Kidney (tissue), 14 donors: ENCODE results near the gene HSF4. TPM values are rescaled to one million over a fixed set of nuclear protein-coding genes. Genes with fewer than 3 reads are reported as not detected.

Source experiments
- DNase-seq, 5 donors: peaks; one replicate each; pipeline ENCODE4 v3.0.0-alpha.2; 2013 to 2020
- FAIRE-seq: peaks from 2 replicates; lab custom pipeline; 2012; peaks lifted over from hg19 to GRCh38; lab: Jason Lieb, UNC
- H3K27ac ChIP-seq, 2 donors: one replicate each; pipeline ENCODE4 v1.7.0; 2013; ENCODE audit warnings: low read depth in 2 of 2, low read length in 2 of 2, inconsistent platforms in 1 of 2
- H3K27me3 ChIP-seq: one replicate; pipeline ENCODE4 v1.7.1; 2013; ENCODE audit warnings: low read length, inconsistent platforms; ENCODE audit not compliant: control insufficient read depth, insufficient read depth
- H3K36me3 ChIP-seq, 3 donors: one replicate each; pipeline versions ENCODE4 v1.7.0 to v1.7.1; 2013; ENCODE audit warnings: low read length in 3 of 3, control low read depth in 1 of 3, inconsistent platforms in 1 of 3; ENCODE audit not compliant: insufficient read depth in 3 of 3, control insufficient read depth in 2 of 3
- H3K4me1 ChIP-seq, 3 donors: one replicate each; pipeline versions ENCODE4 v1.7.0 to v1.7.1; 2013; ENCODE audit warnings: low read length in 3 of 3, inconsistent platforms in 1 of 3, low read depth in 1 of 3; ENCODE audit not compliant: control insufficient read depth in 2 of 3, insufficient read depth in 2 of 3
- H3K4me3 ChIP-seq, 3 donors: one replicate each; pipeline versions ENCODE4 v1.7.0 to v1.8.1; 2013; ENCODE audit warnings: low read length in 3 of 3, control low read depth in 1 of 3, inconsistent platforms in 1 of 3
- H3K9ac ChIP-seq, 3 donors: one replicate each; pipeline versions ENCODE4 v1.7.0 to v1.7.1; 2013; ENCODE audit warnings: low read length in 3 of 3, control low read depth in 1 of 3, inconsistent platforms in 1 of 3
- H3K9me3 ChIP-seq, 3 donors: one replicate each; pipeline versions ENCODE4 v1.7.0 to v1.7.1; 2013; ENCODE audit warnings: low read length in 3 of 3, control low read depth in 1 of 3, inconsistent platforms in 1 of 3; ENCODE audit not compliant: control insufficient read depth in 2 of 3, insufficient read depth in 1 of 3
- intact Hi-C: fragments of 100-400 bp; cut with DNase I; formaldehyde crosslinking; loops from one replicate; pipeline ENCODE4 v1.11.1; 2022
- polyA plus RNA-seq: library from polyadenylated mRNA; stranded (reverse); fragments of 350-450 nt; fragmentation: Illumina TruSeq; extraction: RNeasy Lipid Tissue Mini Kit (QIAGEN cat#74804); gene quantifications from one replicate; pipeline ENCODE4 v1.2.3, GENCODE V29; 2014; ENCODE audit warnings: low read depth, low replicate concordance; ENCODE audit not compliant: insufficient read depth
- total RNA-seq: library from RNA; stranded (reverse); fragmentation: NEBNext Ultra II Directional; extraction: Animal tissue kit (Norgen Biotek cat#: 25700); gene quantifications from one replicate; pipeline ENCODE4 v1.2.1, GENCODE V29; 2021
- TF ChIP-seq, protein P1 (sequence below): IDR thresholded peaks from 3 replicates; pipeline ENCODE4 v1.5.1; 2012; ENCODE audit warnings: mild to moderate bottlenecking, moderate library complexity, borderline replicate concordance; ENCODE audit not compliant: insufficient read depth; ENCODE audit errors: extremely low read depth
- donor health status: control.
- donor health status: control.
- donor health status: control.
- donor health status: control.
- donor health status: control.
- donor health status: DM: yes; HTN: yes; CAD: no.
- donor health status: Normal renal cell carcinoma (clear cell type).

HSF4 gene
- total and polyA plus RNA-seq, 2 donors from 2014 or later = 26.7 to 37.9 TPM

DNA sequence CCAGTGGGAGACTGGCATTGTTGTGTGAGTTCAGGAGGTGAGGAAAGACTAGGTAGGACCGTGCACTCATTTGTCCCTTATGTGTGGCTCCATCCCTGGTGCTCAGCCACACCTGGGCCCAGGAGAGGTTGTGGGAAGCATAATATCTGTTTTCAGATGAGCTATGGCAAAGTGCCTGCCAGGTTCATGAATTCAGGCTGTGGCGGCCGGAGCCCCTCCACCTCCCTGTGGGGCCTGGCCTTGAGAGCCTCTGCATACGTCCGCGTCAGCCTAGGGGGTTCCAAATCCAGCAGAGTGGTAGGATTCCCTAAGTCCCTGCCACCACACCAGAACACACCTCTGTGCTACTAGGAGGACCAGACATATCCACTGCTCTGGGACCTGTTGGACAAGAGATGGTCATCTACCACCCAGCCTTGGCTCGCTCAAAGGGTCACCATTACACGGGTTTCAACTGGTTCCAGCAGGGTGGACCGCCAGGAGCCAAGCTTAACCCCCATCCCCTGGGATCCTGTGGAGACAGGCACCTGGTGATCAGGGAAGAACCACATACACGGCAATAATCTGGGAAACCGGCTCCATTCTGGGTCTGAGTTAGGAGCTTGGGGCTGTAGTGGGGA, 15.8 kb upstream of the HSF4 start:
- H3K4me3 ChIP-seq = no peak overlapping the region
- intact Hi-C loops = no loop called here
- no peaks in the 10 kb centered on the region for H3K27me3 ChIP-seq
- H3K9me3 ChIP-seq = no peaks in the 10 kb centered on the region
- no peak for FAIRE-seq
- TF ChIP-seq, protein P1, sequence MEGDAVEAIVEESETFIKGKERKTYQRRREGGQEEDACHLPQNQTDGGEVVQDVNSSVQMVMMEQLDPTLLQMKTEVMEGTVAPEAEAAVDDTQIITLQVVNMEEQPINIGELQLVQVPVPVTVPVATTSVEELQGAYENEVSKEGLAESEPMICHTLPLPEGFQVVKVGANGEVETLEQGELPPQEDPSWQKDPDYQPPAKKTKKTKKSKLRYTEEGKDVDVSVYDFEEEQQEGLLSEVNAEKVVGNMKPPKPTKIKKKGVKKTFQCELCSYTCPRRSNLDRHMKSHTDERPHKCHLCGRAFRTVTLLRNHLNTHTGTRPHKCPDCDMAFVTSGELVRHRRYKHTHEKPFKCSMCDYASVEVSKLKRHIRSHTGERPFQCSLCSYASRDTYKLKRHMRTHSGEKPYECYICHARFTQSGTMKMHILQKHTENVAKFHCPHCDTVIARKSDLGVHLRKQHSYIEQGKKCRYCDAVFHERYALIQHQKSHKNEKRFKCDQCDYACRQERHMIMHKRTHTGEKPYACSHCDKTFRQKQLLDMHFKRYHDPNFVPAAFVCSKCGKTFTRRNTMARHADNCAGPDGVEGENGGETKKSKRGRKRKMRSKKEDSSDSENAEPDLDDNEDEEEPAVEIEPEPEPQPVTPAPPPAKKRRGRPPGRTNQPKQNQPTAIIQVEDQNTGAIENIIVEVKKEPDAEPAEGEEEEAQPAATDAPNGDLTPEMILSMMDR = no peak
- no peak overlapping the region for H3K9ac ChIP-seq
- H3K4me1 ChIP-seq = peaks cover 0 to 14% (median 0%) of the 10 kb centered on the region in 3 donors
- DNase-seq = peak in 1 of 5 donors; percentile 53
- H3K36me3 ChIP-seq = peaks cover 5 to 34% (median 21%) of the 10 kb centered on the region in 3 donors
- H3K27ac ChIP-seq = no peak overlapping the region

DNA sequence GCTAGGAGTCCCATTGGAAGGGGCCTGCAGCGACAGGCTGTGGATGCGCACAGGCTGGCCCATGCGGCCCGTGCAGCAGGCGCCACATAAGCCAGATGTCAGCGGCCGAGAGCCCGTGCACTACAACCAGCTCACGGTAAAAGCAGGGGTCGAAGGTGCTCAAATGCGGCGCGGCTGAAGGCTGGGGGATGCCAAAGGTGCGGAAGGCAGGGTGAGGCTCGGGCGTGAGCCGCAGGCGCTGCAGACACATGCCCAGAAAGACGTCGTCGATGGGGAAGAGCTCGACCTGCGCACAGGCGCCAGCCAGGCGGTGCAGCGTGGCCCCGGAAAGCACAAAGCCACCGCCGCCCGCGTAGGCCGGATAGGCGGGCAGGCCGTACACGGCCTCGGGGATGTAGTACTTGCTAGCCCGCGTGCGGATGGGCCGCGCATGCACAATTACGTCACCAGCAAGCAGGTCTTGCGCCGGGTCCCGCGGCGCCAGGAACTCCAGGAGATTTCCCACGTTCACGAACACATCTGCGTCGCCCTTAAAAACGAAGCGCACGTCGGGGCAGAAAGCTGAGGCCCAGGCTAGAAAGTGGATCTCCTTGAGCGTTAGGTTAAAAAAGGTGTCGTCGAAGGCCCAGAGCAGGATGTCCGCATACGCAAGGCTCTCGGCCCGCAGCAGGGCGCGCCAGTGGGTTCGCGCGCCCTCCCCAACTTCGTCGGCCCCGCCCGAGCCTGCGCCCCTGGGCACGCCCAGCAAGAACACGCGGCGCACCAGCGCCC, 15.1 kb upstream of the HSF4 start:
- no peak overlapping the region for H3K27ac ChIP-seq
- H3K4me3 ChIP-seq = no peak overlapping the region
- FAIRE-seq = no peak
- H3K9me3 ChIP-seq = no peaks in the 10 kb centered on the region
- DNase-seq = peak in 2 of 5 donors; percentile 63 to 79
- H3K9ac ChIP-seq = no peak overlapping the region
- TF ChIP-seq, protein P1 = no peak
- H3K36me3 ChIP-seq = peaks cover 2 to 28% (median 19%) of the 10 kb centered on the region in 3 donors
- intact Hi-C loops = no loop called here
- H3K4me1 ChIP-seq = peaks cover 0 to 14% (median 0%) of the 10 kb centered on the region in 3 donors
- H3K27me3 ChIP-seq = peaks cover 4% of the 10 kb centered on the region

DNA sequence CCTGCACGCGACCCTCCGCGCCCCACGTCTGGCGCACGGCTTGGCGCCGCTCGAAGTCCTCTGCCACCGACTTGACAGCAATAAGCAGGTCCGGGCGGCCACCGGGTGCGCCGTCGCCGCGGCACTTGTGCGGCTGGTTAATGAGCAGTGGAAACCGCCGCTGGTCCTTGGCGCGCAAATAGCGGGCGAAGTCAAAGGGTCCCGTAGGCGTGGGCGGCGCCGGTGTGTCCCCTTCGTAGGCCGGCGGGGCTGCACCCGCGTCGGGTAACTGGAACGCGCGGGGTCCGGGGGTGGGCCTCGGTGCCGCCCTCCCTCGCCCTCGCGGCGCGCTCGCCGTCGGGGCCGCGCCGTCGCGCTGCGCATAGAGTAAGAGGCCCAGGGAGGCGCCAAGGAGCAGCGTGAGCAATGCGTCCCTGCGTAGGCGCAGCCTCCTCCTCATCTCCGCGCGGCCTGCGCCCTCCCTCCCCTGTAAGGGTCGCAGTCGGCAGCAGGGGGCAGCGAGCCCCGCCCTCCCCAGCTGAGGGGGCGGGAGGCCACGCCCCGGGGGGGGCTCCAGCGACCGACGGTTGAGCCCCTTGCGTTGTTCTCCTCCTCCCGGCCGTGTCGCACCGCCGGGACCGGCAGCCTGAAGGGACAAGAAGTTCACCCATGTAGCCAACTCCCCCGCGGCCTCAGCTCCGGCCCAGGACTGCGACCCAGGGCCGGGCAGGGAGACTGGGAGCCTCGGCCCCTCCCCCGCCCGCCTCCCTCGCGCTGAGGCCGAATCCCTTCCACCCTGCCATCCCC, 14.3 kb upstream of the HSF4 start:
- intact Hi-C loops = no loop called here

More for the DNA sequence above, 14.3 kb upstream of the HSF4 start:
- peak; percentile 71 to 92 (median 85) for DNase-seq
- H3K4me1 ChIP-seq = peaks cover 0 to 17% (median 0%) of the 10 kb centered on the region in 3 donors
- no peak for FAIRE-seq
- TF ChIP-seq, protein P1 = no peak
- peaks cover 2 to 20% (median 13%) of the 10 kb centered on the region in 3 donors for H3K36me3 ChIP-seq
- H3K27me3 ChIP-seq = peaks cover 5% of the 10 kb centered on the region
- H3K4me3 ChIP-seq = peak overlapping the region in 2 of 3 donors; percentile 60 to 75
- peak overlapping the region in 2 of 3 donors; percentile 55 to 84 for H3K9ac ChIP-seq
- no peaks in the 10 kb centered on the region for H3K9me3 ChIP-seq
- H3K27ac ChIP-seq = peak overlapping the region; percentile 80 to 85
